ENCODE measurements around the gene ANAPC7. TPM values are rescaled to one million over a fixed set of nuclear protein-coding genes. Genes with fewer than 3 reads are reported as not detected.

ANAPC7 gene
- polyA plus RNA-seq, 1 donor (not counting 4 experiments of a cell fraction or from before 2014, with no cell fraction given), result 68.2 TPM

DNA sequence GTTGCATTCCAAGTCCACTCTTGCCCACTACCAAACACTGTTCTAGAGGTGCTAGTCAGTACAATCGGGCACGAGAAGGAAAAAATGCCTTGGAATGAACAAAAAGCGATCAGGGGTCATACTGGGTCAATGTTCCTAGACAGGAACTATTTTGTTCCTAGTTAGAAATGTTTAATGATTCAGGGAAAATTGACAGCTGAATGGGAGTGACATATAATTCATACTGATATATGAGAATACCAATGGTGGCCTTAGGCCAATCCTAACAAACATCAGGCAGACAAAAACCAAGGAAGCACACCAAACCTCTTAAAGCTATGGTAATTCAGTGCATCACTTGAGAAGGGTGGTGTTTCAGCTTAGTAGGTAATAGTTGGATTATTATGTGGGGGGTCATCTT lies 51.1 kb downstream of the ANAPC7 start:
- peaks cover 30 to 31% of the 10 kb centered on the region in 2 experiments for H3K36me3 ChIP-seq (ENCODE audit: control insufficient read depth in 2 of 2, extremely low read depth in 1 of 2, insufficient read depth in 2 of 2, low read length in 2 of 2)
- no peaks in the 10 kb centered on the region for H3K79me2 ChIP-seq (ENCODE audit: control insufficient read depth, insufficient read depth, low read length)
- H3K27ac ChIP-seq (ENCODE audit: control insufficient read depth, insufficient read depth, low read length), result no peak overlapping the region
- no peak for DNase-seq (ENCODE audit: low read depth, low spot score)
- no peaks in the 10 kb centered on the region for H3K9me3 ChIP-seq (ENCODE audit: control insufficient read depth, low read depth, low read length)
- dilution Hi-C loops (cut with MboI; ENCODE audit: extremely low pct_ligation_motif_present, low sequenced_read_pairs), result no loop called here
- TF ChIP-seq EZH2 (IDR thresholded peaks at IDR 0.05; ENCODE audit: low read length) (no peak), CTCF (optimal IDR thresholded peaks at IDR 0.05 in 1 of 3, IDR thresholded peaks at IDR 0.05 in 1 of 3, conservative IDR thresholded peaks at IDR 0.05 in 1 of 3; ENCODE audit: extremely low read depth in 1 of 3, insufficient read depth in 2 of 3, low read length in 3 of 3) (no peak)
- no peak overlapping the region for H3K9ac ChIP-seq (ENCODE audit: control insufficient read depth, extremely low read depth, insufficient read depth, low read length)
- H2AFZ ChIP-seq (ENCODE audit: control insufficient read depth, low read length), result no peak overlapping the region
- H3K4me1 ChIP-seq (ENCODE audit: control insufficient read depth, extremely low read depth, insufficient read depth, low read length), result no peaks in the 10 kb centered on the region
- H3K9me1 ChIP-seq (ENCODE audit: control insufficient read depth, extremely low read depth, insufficient read depth, low read length), result no peaks in the 10 kb centered on the region
- no peak overlapping the region for H3K4me3 ChIP-seq (ENCODE audit: control insufficient read depth in 2 of 3, extremely low read depth in 1 of 3, insufficient read depth in 2 of 3, low read depth in 1 of 3, low read length in 3 of 3)
- H3K27me3 ChIP-seq (ENCODE audit: control insufficient read depth, extremely low read depth, insufficient read depth, low read length), result no peaks in the 10 kb centered on the region
- no peaks in the 10 kb centered on the region for H4K20me1 ChIP-seq (ENCODE audit: control insufficient read depth, extremely low read depth, insufficient read depth, low read length)
- no peak for FAIRE-seq
- no peak overlapping the region for H3K4me2 ChIP-seq (ENCODE audit: control insufficient read depth, extremely low read depth, insufficient read depth, low read depth, low read length)

DNA sequence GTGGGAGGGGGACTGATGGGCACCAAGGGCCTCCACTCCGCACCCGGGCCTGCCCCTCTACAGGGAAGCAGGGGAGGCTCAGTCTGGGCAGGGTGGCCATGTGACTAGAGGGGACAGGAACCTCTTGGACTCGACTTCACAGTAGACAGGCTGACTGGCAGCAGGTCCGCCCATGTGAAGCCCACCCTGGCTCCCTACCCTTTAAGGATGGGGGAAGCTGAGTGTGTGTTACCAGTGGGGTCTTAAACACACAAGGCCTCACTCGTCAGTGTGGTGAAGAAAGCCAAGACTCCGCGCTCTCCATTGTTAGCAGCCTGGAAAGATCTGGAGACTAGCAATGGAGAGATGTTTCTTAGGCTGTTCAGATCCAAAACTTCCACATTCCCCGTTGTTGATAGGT lies 52.4 kb downstream of the ANAPC7 start:
- Histone ChIP-seq H4K20me1 (ENCODE audit: control insufficient read depth, extremely low read depth, insufficient read depth, low read length) (no peaks in the 10 kb centered on the region), H3K36me3 (ENCODE audit: control insufficient read depth in 2 of 2, extremely low read depth in 1 of 2, insufficient read depth in 2 of 2, low read length in 2 of 2) (peaks cover 34 to 38% of the 10 kb centered on the region in 2 experiments), H3K27me3 (ENCODE audit: control insufficient read depth, extremely low read depth, insufficient read depth, low read length) (no peaks in the 10 kb centered on the region), H3K27ac (ENCODE audit: control insufficient read depth, insufficient read depth, low read length) (no peak overlapping the region), H3K4me1 (ENCODE audit: control insufficient read depth, extremely low read depth, insufficient read depth, low read length) (peaks cover under 1% of the 10 kb centered on the region), H2AFZ (ENCODE audit: control insufficient read depth, low read length) (no peak overlapping the region), H3K79me2 (ENCODE audit: control insufficient read depth, insufficient read depth, low read length) (peaks cover 2% of the 10 kb centered on the region), H3K9ac (ENCODE audit: control insufficient read depth, extremely low read depth, insufficient read depth, low read length) (no peak overlapping the region), H3K9me3 (ENCODE audit: control insufficient read depth, low read depth, low read length) (no peaks in the 10 kb centered on the region), H3K9me1 (ENCODE audit: control insufficient read depth, extremely low read depth, insufficient read depth, low read length) (no peaks in the 10 kb centered on the region), H3K4me2 (ENCODE audit: control insufficient read depth, extremely low read depth, insufficient read depth, low read depth, low read length) (no peak overlapping the region), H3K4me3 (ENCODE audit: control insufficient read depth in 2 of 3, extremely low read depth in 1 of 3, insufficient read depth in 2 of 3, low read depth in 1 of 3, low read length in 3 of 3) (no peak overlapping the region)
- FAIRE-seq (no peak), DNase-seq (ENCODE audit: low read depth, low spot score) (no peak)
- TF ChIP-seq EZH2 (IDR thresholded peaks at IDR 0.05; ENCODE audit: low read length), result no peak
- TF ChIP-seq CTCF (optimal IDR thresholded peaks at IDR 0.05 in 1 of 3, IDR thresholded peaks at IDR 0.05 in 1 of 3, conservative IDR thresholded peaks at IDR 0.05 in 1 of 3; ENCODE audit: extremely low read depth in 1 of 3, insufficient read depth in 2 of 3, low read length in 3 of 3), result no peak
- dilution Hi-C loops (cut with MboI; ENCODE audit: extremely low pct_ligation_motif_present, low sequenced_read_pairs), result no loop called here
